ENCODE measurements around the gene ZNF507.

GRCh38 chr19:32422435-32422834 lies 77.0 kb downstream of the ZNF507 start:
- no peak for TF ChIP-seq TCF4 (CRISPR knock-in tag; IDR thresholded peaks at IDR 0.05; ENCODE audit: borderline replicate concordance)
- TF ChIP-seq ARNTL (CRISPR knock-in tag; IDR thresholded peaks at IDR 0.05; ENCODE audit: borderline replicate concordance, low read depth), result no peak
- TF ChIP-seq, protein P1, sequence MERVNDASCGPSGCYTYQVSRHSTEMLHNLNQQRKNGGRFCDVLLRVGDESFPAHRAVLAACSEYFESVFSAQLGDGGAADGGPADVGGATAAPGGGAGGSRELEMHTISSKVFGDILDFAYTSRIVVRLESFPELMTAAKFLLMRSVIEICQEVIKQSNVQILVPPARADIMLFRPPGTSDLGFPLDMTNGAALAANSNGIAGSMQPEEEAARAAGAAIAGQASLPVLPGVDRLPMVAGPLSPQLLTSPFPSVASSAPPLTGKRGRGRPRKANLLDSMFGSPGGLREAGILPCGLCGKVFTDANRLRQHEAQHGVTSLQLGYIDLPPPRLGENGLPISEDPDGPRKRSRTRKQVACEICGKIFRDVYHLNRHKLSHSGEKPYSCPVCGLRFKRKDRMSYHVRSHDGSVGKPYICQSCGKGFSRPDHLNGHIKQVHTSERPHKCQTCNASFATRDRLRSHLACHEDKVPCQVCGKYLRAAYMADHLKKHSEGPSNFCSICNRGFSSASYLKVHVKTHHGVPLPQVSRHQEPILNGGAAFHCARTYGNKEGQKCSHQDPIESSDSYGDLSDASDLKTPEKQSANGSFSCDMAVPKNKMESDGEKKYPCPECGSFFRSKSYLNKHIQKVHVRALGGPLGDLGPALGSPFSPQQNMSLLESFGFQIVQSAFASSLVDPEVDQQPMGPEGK (CRISPR knock-in tag; IDR thresholded peaks at IDR 0.05; ENCODE audit: borderline replicate concordance), result no peak
- TF ChIP-seq, protein P2, sequence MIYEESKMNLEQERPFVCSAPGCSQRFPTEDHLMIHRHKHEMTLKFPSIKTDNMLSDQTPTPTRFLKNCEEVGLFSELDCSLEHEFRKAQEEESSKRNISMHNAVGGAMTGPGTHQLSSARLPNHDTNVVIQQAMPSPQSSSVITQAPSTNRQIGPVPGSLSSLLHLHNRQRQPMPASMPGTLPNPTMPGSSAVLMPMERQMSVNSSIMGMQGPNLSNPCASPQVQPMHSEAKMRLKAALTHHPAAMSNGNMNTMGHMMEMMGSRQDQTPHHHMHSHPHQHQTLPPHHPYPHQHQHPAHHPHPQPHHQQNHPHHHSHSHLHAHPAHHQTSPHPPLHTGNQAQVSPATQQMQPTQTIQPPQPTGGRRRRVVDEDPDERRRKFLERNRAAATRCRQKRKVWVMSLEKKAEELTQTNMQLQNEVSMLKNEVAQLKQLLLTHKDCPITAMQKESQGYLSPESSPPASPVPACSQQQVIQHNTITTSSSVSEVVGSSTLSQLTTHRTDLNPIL (CRISPR knock-in tag; IDR thresholded peaks at IDR 0.05; ENCODE audit: low read depth), result no peak
- no peak for TF ChIP-seq ISL1 (CRISPR knock-in tag; IDR thresholded peaks at IDR 0.05)

All from SK-N-SH treated with all-trans-retinoic acid at 6 μM for 48 hours (cell line).